ENCODE measurements around the gene ANKRD16. TPM values are rescaled to one million over a fixed set of nuclear protein-coding genes. Genes with fewer than 3 reads are reported as not detected.

ANKRD16 gene
- total and polyA plus RNA-seq, 2 experiments from 2014 or later, result 6.4 to 16.1 TPM

DNA sequence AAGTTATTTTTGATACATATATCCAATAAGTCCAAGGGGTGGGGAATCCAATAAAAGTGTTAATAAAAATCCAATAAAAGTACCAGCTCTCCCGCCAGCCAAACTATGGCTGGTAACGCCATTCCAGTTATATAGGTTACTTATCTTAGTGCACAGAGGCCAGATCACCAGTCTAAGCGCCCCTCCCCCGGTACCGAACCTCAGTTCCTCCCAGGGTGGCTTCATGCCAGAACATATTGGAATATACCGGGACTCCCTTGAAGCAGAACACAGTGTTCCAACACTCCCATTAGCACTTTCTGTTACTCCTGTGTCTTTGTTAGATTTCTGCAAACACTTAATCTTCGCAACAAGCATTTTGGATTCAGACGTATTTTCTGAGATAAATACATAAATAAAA lies 7.8 kb upstream of the ANKRD16 start (continued):
- TF ChIP-seq, protein P1, sequence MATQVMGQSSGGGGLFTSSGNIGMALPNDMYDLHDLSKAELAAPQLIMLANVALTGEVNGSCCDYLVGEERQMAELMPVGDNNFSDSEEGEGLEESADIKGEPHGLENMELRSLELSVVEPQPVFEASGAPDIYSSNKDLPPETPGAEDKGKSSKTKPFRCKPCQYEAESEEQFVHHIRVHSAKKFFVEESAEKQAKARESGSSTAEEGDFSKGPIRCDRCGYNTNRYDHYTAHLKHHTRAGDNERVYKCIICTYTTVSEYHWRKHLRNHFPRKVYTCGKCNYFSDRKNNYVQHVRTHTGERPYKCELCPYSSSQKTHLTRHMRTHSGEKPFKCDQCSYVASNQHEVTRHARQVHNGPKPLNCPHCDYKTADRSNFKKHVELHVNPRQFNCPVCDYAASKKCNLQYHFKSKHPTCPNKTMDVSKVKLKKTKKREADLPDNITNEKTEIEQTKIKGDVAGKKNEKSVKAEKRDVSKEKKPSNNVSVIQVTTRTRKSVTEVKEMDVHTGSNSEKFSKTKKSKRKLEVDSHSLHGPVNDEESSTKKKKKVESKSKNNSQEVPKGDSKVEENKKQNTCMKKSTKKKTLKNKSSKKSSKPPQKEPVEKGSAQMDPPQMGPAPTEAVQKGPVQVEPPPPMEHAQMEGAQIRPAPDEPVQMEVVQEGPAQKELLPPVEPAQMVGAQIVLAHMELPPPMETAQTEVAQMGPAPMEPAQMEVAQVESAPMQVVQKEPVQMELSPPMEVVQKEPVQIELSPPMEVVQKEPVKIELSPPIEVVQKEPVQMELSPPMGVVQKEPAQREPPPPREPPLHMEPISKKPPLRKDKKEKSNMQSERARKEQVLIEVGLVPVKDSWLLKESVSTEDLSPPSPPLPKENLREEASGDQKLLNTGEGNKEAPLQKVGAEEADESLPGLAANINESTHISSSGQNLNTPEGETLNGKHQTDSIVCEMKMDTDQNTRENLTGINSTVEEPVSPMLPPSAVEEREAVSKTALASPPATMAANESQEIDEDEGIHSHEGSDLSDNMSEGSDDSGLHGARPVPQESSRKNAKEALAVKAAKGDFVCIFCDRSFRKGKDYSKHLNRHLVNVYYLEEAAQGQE (IDR thresholded peaks at IDR 0.05; ENCODE audit: unreplicated experiment), result no peak
- no peak for TF ChIP-seq EZH2phosphoT487 (IDR thresholded peaks at IDR 0.05; ENCODE audit: unreplicated experiment)
- no peak for TF ChIP-seq NANOG (IDR thresholded peaks at IDR 0.05; ENCODE audit: borderline replicate concordance)
- no peak for TF ChIP-seq CREB1 (CRISPR knock-in tag; IDR thresholded peaks at IDR 0.05; ENCODE audit: low read depth)
- TF ChIP-seq CTCF (conservative IDR thresholded peaks at IDR 0.05; ENCODE audit: low read depth in 2 of 2), result no peak
- no peak for TF ChIP-seq STAT1 (IDR thresholded peaks at IDR 0.05; ENCODE audit: unreplicated experiment)
- no peak for TF ChIP-seq ZNF331 (CRISPR knock-in tag; IDR thresholded peaks at IDR 0.05; ENCODE audit: low read depth)

DNA sequence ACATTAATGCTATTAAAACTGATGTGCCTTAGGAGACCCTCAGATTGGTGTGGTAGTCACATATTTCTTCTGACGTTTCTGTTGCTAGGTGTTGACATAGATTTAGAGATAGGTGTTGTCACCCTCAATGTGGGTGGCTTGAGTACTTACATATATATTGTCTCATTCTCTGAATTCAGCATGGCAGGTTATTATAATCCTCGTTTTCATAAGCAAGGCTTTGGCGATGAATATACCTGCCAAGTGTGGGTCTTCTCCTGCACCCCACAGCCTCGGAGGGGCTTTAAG lies 7.3 kb upstream of the ANKRD16 start:
- no peaks in the 10 kb centered on the region for H3K9me3 Mint-ChIP-seq
- H3K4me1 Mint-ChIP-seq, result peaks cover 4% of the 10 kb centered on the region; the same call in 2 of the 3 replicates
- Histone ChIP-seq H3K9me2 (ENCODE audit: insufficient read depth) (no peaks in the 10 kb centered on the region), H3K4me3 (no peak overlapping the region), H4K20me1 (replicated peaks; ENCODE audit: insufficient read depth) (peaks cover 51% of the 10 kb centered on the region), H3K27me3 (ENCODE audit: insufficient read depth) (no peaks in the 10 kb centered on the region), H3F3A (replicated peaks; ENCODE audit: low read depth) (0 out of 2 replicates have a peak, but pooled peaks cover 3% of the 10 kb centered on the region), H3K27ac (ENCODE audit: low read depth) (no peak overlapping the region), H3K79me2 (replicated peaks; ENCODE audit: insufficient read depth) (peaks cover 90% of the 10 kb centered on the region), H3K4me1 (ENCODE audit: insufficient read depth) (no peaks in the 10 kb centered on the region), H3K4me2 (no peak overlapping the region), H3K36me3 (ENCODE audit: insufficient read depth) (peaks cover 8% of the 10 kb centered on the region; the same call in 1 of the 2 replicates), H2AFZ (no peak overlapping the region)
- H3K27ac Mint-ChIP-seq, result no peak overlapping the region
- H3K4me3 Mint-ChIP-seq, result no peak overlapping the region
- peaks cover 3% of the 10 kb centered on the region for H3K27me3 Mint-ChIP-seq (ENCODE audit: insufficient read depth, low read depth, poor library complexity)
- TF ChIP-seq JUNB (IDR thresholded peaks at IDR 0.05; ENCODE audit: unreplicated experiment) (no peak), EZH2 (IDR thresholded peaks at IDR 0.05; ENCODE audit: low read depth, unreplicated experiment) (no peak), ZNF331 (CRISPR knock-in tag; IDR thresholded peaks at IDR 0.05; ENCODE audit: low read depth) (no peak), EZH2phosphoT487 (IDR thresholded peaks at IDR 0.05; ENCODE audit: unreplicated experiment) (no peak)
- DNase-seq (ENCODE audit: low spot score), result no peak
- ATAC-seq, result no peak
- peaks cover 45% of the 10 kb centered on the region for H3K36me3 Mint-ChIP-seq (ENCODE audit: low read depth)

All from GM23338 (cell line).